Skeletal muscle cell (primary cell): Measurements from ENCODE around the gene TPRG1.

ENCODE experiments used
- DNase-seq: peaks from one replicate; pipeline ENCODE4 v3.0.0-alpha.2; 2010; ENCODE audit warnings: low read depth
- H3K4me3 ChIP-seq: 2 replicates; pipeline ENCODE4 v1.5.1; 2011; ENCODE audit warnings: low read depth, mild to moderate bottlenecking, control low read depth, low read length, moderate library complexity

Gene TPRG1

DNA sequence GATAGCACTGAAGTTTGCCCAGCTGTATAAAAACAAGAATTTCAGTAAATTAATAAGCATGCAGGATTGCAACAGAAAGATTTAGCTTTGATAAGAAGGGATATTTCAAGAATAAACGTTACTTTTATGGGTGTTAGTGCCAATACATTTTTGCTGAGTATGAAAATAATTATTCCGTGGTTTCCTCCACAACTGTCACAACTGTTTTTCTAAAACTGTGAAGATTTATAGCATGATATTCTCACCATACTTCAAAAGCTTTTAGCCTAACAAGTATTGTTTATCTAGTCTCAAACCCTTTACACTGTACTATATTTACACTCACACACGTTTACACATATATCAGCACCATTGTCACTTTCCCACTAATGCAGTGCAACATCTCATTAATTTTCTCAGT is 200.5 kb downstream of the TPRG1 start:
- DNase-seq: no peak
- no peak overlapping the region for H3K4me3 ChIP-seq
